Measurements from ENCODE around the gene DNAL4.

DNA sequence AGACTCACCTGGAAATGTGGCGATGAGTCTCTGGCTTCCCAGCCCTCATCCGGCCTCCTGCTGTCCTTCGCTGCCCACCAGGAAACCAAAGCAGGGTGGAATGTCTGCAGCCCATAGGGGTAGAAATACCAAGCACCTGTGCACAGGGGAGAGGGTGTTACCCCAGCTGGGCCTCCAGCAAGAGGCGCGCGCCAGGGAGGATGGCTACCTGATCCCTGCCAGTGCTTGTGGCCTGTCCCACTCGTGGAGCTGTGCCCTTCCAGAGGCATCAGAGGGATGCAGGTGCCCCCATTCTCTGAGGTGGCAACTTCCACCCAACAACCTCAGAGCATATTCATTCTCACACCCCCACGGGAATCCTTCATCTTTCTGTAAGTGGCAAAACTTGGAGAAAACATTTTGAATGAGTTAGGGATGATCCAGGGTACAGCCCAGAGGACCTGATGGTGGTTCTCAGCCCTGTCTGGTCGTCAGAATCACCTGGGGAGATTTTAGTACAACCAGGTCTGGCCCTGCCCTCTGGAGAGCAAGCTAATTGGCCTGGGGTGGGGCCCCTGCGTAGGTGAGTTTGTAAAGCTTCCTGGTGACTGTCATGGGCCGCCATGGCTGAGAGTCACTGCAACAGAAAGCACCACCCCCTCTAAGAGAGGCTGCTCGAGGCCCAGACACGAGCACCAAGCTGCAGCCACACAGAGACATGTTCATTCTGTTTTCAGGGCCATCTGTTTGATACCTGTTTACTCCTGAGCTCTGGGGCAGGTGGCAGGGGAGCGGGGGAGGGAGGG is 48.1 kb downstream of the DNAL4 start:
- TF ChIP-seq, protein P1, sequence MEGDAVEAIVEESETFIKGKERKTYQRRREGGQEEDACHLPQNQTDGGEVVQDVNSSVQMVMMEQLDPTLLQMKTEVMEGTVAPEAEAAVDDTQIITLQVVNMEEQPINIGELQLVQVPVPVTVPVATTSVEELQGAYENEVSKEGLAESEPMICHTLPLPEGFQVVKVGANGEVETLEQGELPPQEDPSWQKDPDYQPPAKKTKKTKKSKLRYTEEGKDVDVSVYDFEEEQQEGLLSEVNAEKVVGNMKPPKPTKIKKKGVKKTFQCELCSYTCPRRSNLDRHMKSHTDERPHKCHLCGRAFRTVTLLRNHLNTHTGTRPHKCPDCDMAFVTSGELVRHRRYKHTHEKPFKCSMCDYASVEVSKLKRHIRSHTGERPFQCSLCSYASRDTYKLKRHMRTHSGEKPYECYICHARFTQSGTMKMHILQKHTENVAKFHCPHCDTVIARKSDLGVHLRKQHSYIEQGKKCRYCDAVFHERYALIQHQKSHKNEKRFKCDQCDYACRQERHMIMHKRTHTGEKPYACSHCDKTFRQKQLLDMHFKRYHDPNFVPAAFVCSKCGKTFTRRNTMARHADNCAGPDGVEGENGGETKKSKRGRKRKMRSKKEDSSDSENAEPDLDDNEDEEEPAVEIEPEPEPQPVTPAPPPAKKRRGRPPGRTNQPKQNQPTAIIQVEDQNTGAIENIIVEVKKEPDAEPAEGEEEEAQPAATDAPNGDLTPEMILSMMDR (IDR thresholded peaks at IDR 0.05), result no peak
- TF ChIP-seq POLR2A (IDR thresholded peaks at IDR 0.05; ENCODE audit: low read depth) (no peak), POLR2AphosphoS5 (IDR thresholded peaks at IDR 0.05) (no peak)

All from esophagus muscularis mucosa (tissue), 3 donors.